H9 (cell line): ENCODE data around the gene LRRC63. TPM values are rescaled to one million over a fixed set of nuclear protein-coding genes. Genes with fewer than 3 reads are reported as not detected.

Experiments used
- DNase-seq: peaks from one replicate; pipeline ENCODE4 v3.0.0-alpha.2; 2017
- H2AFZ ChIP-seq: one replicate; pipeline ENCODE4 v1.6.1; 2013; ENCODE audit warnings: mild to moderate bottlenecking, low read length, control low read depth, moderate library complexity
- H2AK5ac ChIP-seq: 2 replicates; pipeline ENCODE4 v1.6.1; 2013; ENCODE audit warnings: low read length, control low read depth, mixed read lengths; ENCODE audit not compliant: insufficient read length
- H2BK120ac ChIP-seq: one replicate; pipeline ENCODE4 v1.6.1; 2013; ENCODE audit warnings: low read depth, mild to moderate bottlenecking, low read length, control low read depth, inconsistent platforms; ENCODE audit not compliant: poor library complexity, severe bottlenecking
- H2BK12ac ChIP-seq: 2 replicates; pipeline ENCODE4 v1.6.1; 2013; ENCODE audit warnings: low read length, control low read depth, mixed read lengths, low read depth; ENCODE audit not compliant: insufficient read length
- H2BK15ac ChIP-seq: 2 replicates; pipeline ENCODE4 v1.6.1; 2013; ENCODE audit warnings: low read depth, low read length, control low read depth
- H2BK20ac ChIP-seq: one replicate; pipeline ENCODE4 v1.6.1; 2013; ENCODE audit warnings: low read depth, mild to moderate bottlenecking, low read length, control low read depth, inconsistent platforms; ENCODE audit not compliant: poor library complexity, severe bottlenecking
- H2BK5ac ChIP-seq: 2 replicates; pipeline ENCODE4 v1.6.1; 2013; ENCODE audit warnings: low read length, control low read depth, mixed read lengths; ENCODE audit not compliant: insufficient read length
- H3K14ac ChIP-seq: 2 replicates; pipeline ENCODE4 v1.6.1; 2013; ENCODE audit warnings: low read length, control low read depth; ENCODE audit not compliant: insufficient read depth
- H3K18ac ChIP-seq: 2 replicates; pipeline ENCODE4 v1.6.1; 2013; ENCODE audit warnings: low read depth, mild to moderate bottlenecking, mixed read lengths, low read length, control low read depth; ENCODE audit not compliant: insufficient read length
- H3K23ac ChIP-seq: 2 replicates; pipeline ENCODE4 v1.6.1; 2013; ENCODE audit warnings: low read length, control low read depth, mixed read lengths, low read depth; ENCODE audit not compliant: insufficient read length
- H3K23me2 ChIP-seq: 2 replicates; pipeline ENCODE4 v1.6.1; 2013; ENCODE audit warnings: low read depth, mild to moderate bottlenecking, mixed read lengths, low read length, control low read depth; ENCODE audit not compliant: insufficient read length, poor library complexity, severe bottlenecking
- H3K27ac ChIP-seq: 2 replicates; pipeline ENCODE4 v1.5.1; 2013; ENCODE audit warnings: low read length, control low read depth, mixed read lengths, low read depth; ENCODE audit not compliant: insufficient read length
- H3K27me3 ChIP-seq: 2 replicates; pipeline ENCODE4 v1.6.1; 2013; ENCODE audit warnings: low read length, control low read depth, inconsistent platforms; ENCODE audit not compliant: insufficient read depth
- H3K4ac ChIP-seq: 2 replicates; pipeline ENCODE4 v1.6.1; 2013; ENCODE audit warnings: low read depth, mild to moderate bottlenecking, control low read depth, inconsistent platforms, low read length, moderate library complexity
- H3K4me1 ChIP-seq: 2 replicates; pipeline ENCODE4 v1.6.1; 2013; ENCODE audit warnings: low read length, control low read depth, inconsistent platforms; ENCODE audit not compliant: insufficient read depth
- H3K4me2 ChIP-seq: 2 replicates; pipeline ENCODE4 v1.6.1; 2013; ENCODE audit warnings: low read length, control low read depth, mixed read lengths; ENCODE audit not compliant: insufficient read length, insufficient read depth
- H3K56ac ChIP-seq: 2 replicates; pipeline ENCODE4 v1.6.1; 2013; ENCODE audit warnings: low read depth, mild to moderate bottlenecking, mixed read lengths, low read length, control low read depth; ENCODE audit not compliant: insufficient read length
- H3K79me1 ChIP-seq: 2 replicates; pipeline ENCODE4 v1.6.1; 2013; ENCODE audit warnings: low read depth, mild to moderate bottlenecking, moderate library complexity, low read length, control low read depth, inconsistent platforms; ENCODE audit not compliant: insufficient read depth, poor library complexity, severe bottlenecking
- H3K79me2 ChIP-seq: 2 replicates; pipeline ENCODE4 v1.6.1; 2013; ENCODE audit warnings: low read length, control low read depth, inconsistent platforms; ENCODE audit not compliant: insufficient read depth
- H3K9ac ChIP-seq: 2 replicates; pipeline ENCODE4 v1.6.1; 2013; ENCODE audit warnings: low read length, control low read depth, mixed read lengths; ENCODE audit not compliant: insufficient read length; ENCODE audit errors: extremely low read depth
- H3K9me3 ChIP-seq: one replicate; pipeline ENCODE4 v1.6.1; 2013; ENCODE audit warnings: low read depth, low read length, inconsistent platforms; ENCODE audit not compliant: control insufficient read depth
- H3T11ph ChIP-seq: one replicate; pipeline ENCODE4 v1.6.1; 2013; ENCODE audit warnings: mild to moderate bottlenecking, low read length, control low read depth, inconsistent platforms
- H4K20me1 ChIP-seq: one replicate; pipeline ENCODE4 v1.6.1; 2013; ENCODE audit not compliant: control insufficient read depth, insufficient read length, insufficient read depth
- H4K5ac ChIP-seq: 2 replicates; pipeline ENCODE4 v1.6.1; 2013; ENCODE audit warnings: low read depth, mild to moderate bottlenecking, mixed read lengths, low read length, control low read depth; ENCODE audit not compliant: insufficient read length
- H4K8ac ChIP-seq: replicated peaks from 2 replicates; pipeline ENCODE4 v1.6.1; 2013; ENCODE audit warnings: low read length, control low read depth, mixed read lengths, low read depth; ENCODE audit not compliant: insufficient read length
- H4K91ac ChIP-seq: 2 replicates; pipeline ENCODE4 v1.6.1; 2013; ENCODE audit warnings: low read depth, mild to moderate bottlenecking, moderate library complexity, mixed read lengths, low read length, control low read depth; ENCODE audit not compliant: insufficient read length
- H3K27ac Mint-ChIP-seq, 3 experiments: 2 replicates in 2 of 3; 3 replicates in 1 of 3; pipeline ENCODE4 v1.8.0; 2020 to 2021; ENCODE audit warnings: mixed read lengths in 3 of 3, mild to moderate bottlenecking in 1 of 3, moderate library complexity in 1 of 3
- H3K27me3 Mint-ChIP-seq: 2 replicates; pipeline ENCODE4 v1.8.0; 2021; ENCODE audit warnings: low read depth, mild to moderate bottlenecking, moderate library complexity, mixed read lengths
- H3K36me3 Mint-ChIP-seq, 3 experiments: 2 replicates in 2 of 3; 3 replicates in 1 of 3; pipeline ENCODE4 v1.8.0; 2020 to 2021; ENCODE audit warnings: low read depth in 3 of 3, mixed read lengths in 3 of 3; ENCODE audit not compliant: insufficient read depth in 1 of 3
- H3K4me1 Mint-ChIP-seq, 2 experiments: 2 replicates each; pipeline ENCODE4 v1.8.0; 2020; ENCODE audit warnings: mixed read lengths in 2 of 2
- H3K4me3 Mint-ChIP-seq, 2 experiments: 2 replicates in 1 of 2; 3 replicates in 1 of 2; pipeline ENCODE4 v1.8.0; 2020 to 2021; ENCODE audit warnings: mild to moderate bottlenecking in 2 of 2, mixed read lengths in 2 of 2, moderate library complexity in 1 of 2
- H3K9me3 Mint-ChIP-seq, 2 experiments: 2 replicates in 1 of 2; 3 replicates in 1 of 2; pipeline ENCODE4 v1.8.0; 2020; ENCODE audit warnings: mild to moderate bottlenecking in 2 of 2, mixed read lengths in 2 of 2, moderate library complexity in 1 of 2
- WGBS: extraction: QIAGEN DNeasy Blood & Tissue Kit; methylation state at CpG from one replicate; pipeline ENCODE4 v1.1.7; 2013; ENCODE audit warnings: missing lambda C conversion rate, low lambda C conversion rate, mixed read lengths; ENCODE audit not compliant: insufficient read length; ENCODE audit errors: extremely low coverage; 5-methylcytosine and 5-hydroxymethylcytosine counted together
- total RNA-seq: library from RNA; stranded (reverse); gene quantifications from 2 replicates; pipeline ENCODE4 v1.2.1, GENCODE V29; 2021
- TF ChIP-seq, protein P1 (sequence below): fragments of 200-600 bp; sonication (generic); conservative IDR thresholded peaks from 3 replicates; pipeline ENCODE4 v1.8.0; 2021; ENCODE audit warnings: antibody characterized with exemption, mild to moderate bottlenecking

Gene LRRC63
- total RNA-seq, 1 experiment from 2014 or later, result not detected

DNA sequence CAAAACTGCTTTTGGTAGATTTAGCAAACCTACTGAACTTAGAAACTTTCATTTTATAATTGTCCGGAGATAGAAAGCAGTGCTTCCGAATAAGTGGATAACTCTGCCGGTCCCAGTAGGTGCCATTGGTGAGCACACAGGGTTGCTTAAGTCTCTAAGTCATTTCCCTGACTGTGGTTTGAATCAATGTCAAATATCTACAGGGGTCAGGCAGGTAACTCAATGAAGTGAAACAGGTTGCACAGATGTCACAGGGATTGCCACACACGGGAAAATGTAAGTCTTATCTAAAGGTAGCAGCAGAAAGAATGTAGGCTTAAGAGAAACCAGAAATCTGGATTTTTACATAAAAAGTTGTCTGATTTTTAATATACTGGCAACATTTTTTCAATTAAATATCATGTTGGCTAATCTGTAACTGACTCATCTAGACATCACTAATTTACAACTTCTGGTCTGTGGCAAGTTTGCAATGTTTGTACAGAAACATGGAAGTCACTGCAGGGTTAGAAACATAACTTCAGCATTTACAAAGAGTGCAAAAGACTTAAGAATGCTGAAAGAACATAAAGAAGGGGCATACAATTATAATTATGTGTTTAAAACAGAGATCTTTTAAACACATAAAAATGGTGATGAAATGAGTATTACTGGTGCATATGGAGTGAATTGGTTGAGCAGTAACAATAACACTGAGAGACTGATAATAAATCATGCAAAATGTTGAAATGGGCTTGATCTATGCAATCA, 14.3 kb upstream of the LRRC63 start:
- Histone ChIP-seq H2BK20ac (no peak overlapping the region), H3K79me2 (no peaks in the 10 kb centered on the region), H4K91ac (no peak overlapping the region), H3K4me1 (no peaks in the 10 kb centered on the region), H3T11ph (no peak overlapping the region), H3K18ac (no peak overlapping the region), H3K14ac (no peak overlapping the region), H3K56ac (no peak overlapping the region), H2BK120ac (no peak overlapping the region), H2BK15ac (no peak overlapping the region), H3K27me3 (no peaks in the 10 kb centered on the region), H3K9me3 (no peaks in the 10 kb centered on the region), H3K79me1 (no peaks in the 10 kb centered on the region), H4K8ac (no peak overlapping the region), H2BK5ac (no peak overlapping the region), H3K9ac (no peak overlapping the region), H4K20me1 (no peaks in the 10 kb centered on the region), H3K4me2 (no peak overlapping the region), H2BK12ac (no peak overlapping the region), H3K23ac (no peak overlapping the region), H3K23me2 (no peaks in the 10 kb centered on the region), H2AK5ac (no peak overlapping the region), H3K4ac (no peak overlapping the region), H4K5ac (no peak overlapping the region), H2AFZ (no peak overlapping the region), H3K27ac (no peak overlapping the region)
- H3K4me1 Mint-ChIP-seq, result no peaks in the 10 kb centered on the region
- no peaks in the 10 kb centered on the region for H3K36me3 Mint-ChIP-seq
- H3K27ac Mint-ChIP-seq, result no peak overlapping the region
- DNase-seq, result no peak
- H3K4me3 Mint-ChIP-seq, result no peak overlapping the region
- no peaks in the 10 kb centered on the region for H3K9me3 Mint-ChIP-seq
- H3K27me3 Mint-ChIP-seq, result no peaks in the 10 kb centered on the region; the same call in 1 of the 2 replicates
- WGBS, result no CpG with 5 or more reads among the region's 4 CpGs
- TF ChIP-seq, protein P1, sequence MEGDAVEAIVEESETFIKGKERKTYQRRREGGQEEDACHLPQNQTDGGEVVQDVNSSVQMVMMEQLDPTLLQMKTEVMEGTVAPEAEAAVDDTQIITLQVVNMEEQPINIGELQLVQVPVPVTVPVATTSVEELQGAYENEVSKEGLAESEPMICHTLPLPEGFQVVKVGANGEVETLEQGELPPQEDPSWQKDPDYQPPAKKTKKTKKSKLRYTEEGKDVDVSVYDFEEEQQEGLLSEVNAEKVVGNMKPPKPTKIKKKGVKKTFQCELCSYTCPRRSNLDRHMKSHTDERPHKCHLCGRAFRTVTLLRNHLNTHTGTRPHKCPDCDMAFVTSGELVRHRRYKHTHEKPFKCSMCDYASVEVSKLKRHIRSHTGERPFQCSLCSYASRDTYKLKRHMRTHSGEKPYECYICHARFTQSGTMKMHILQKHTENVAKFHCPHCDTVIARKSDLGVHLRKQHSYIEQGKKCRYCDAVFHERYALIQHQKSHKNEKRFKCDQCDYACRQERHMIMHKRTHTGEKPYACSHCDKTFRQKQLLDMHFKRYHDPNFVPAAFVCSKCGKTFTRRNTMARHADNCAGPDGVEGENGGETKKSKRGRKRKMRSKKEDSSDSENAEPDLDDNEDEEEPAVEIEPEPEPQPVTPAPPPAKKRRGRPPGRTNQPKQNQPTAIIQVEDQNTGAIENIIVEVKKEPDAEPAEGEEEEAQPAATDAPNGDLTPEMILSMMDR, result no peak
